Body of pancreas (tissue), 4 donors: Measurements from ENCODE around the gene SLC6A19. TPM values are rescaled to one million over a fixed set of nuclear protein-coding genes. Genes with fewer than 3 reads are reported as not detected.

Experiments
- ATAC-seq: fragments of 150-250 bp; one replicate; pipeline ENCODE4 v1.9.1; 2016
- DNase-seq, 4 donors: peaks; one replicate each; pipeline ENCODE4 v3.0.0-alpha.2; 2019
- H3K27ac ChIP-seq, 4 donors: fragments of 200-600 bp; sonication (generic); 1 replicate in 3 of 4; 2 replicates in 1 of 4; pipeline versions ENCODE4 v1.5.1 to v1.6.1; 2016 to 2019; ENCODE audit warnings: mild to moderate bottlenecking in 1 of 4, mixed read lengths in 1 of 4, moderate library complexity in 1 of 4
- H3K27me3 ChIP-seq, 2 donors: fragments of 200-600 bp; sonication (generic); one replicate each; pipeline ENCODE4 v1.6.0; 2016; ENCODE audit warnings: mild to moderate bottlenecking in 1 of 2
- H3K36me3 ChIP-seq, 2 donors: fragments of 200-600 bp; sonication (generic); replicated peaks in 1 of 2; 2 replicates each; pipeline ENCODE4 v1.5.1; 2016; ENCODE audit warnings: low read depth in 2 of 2; ENCODE audit not compliant: insufficient read depth in 1 of 2
- H3K4me1 ChIP-seq: fragments of 200-600 bp; sonication (generic); one replicate; pipeline ENCODE4 v1.6.0; 2016
- H3K4me3 ChIP-seq, 2 donors: fragments of 200-600 bp; sonication (generic); 1 replicate in 1 of 2; 2 replicates in 1 of 2; pipeline ENCODE4 v1.5.1; 2016 to 2019
- H3K9me3 ChIP-seq, 3 donors: fragments of 200-600 bp; sonication (generic); 1 replicate in 2 of 3; 2 replicates in 1 of 3; pipeline ENCODE4 v1.5.1; 2016
- CTCF ChIP-seq, 7 experiments: fragments of 450-650 bp in 4 of 7; fragments of 200-600 bp in 3 of 7; sonication (generic) in 3 of 7; IDR thresholded peaks; one replicate each; pipeline ENCODE4 v1.5.1; 2016 to 2019; ENCODE audit warnings: antibody characterized with exemption in 7 of 7
- POLR2A ChIP-seq, 3 donors: fragments of 450-650 bp; IDR thresholded peaks; one replicate each; pipeline ENCODE4 v1.6.1; 2016; ENCODE audit warnings: antibody characterized with exemption in 3 of 3, mild to moderate bottlenecking in 2 of 3
- whole genome bisulfite sequencing, 2 donors: methylation state at CpG; one replicate each; pipeline ENCODE4 v1.1.5; 2017; 5-methylcytosine and 5-hydroxymethylcytosine counted together
- intact Hi-C: fragments of 100-400 bp; cut with DNase I; formaldehyde crosslinking; loops from one replicate; pipeline ENCODE4 v1.15.1; 2023
- total RNA-seq, 2 donors: library from RNA; depleted of rRNA; stranded (reverse); fragments of >200 nt; gene quantifications; one replicate each; pipeline ENCODE4 v1.1.0, GENCODE V29; 2016

The SLC6A19 gene
- total RNA-seq, 2 donors from 2014 or later = 0.66 to 1.3 TPM

GRCh38 chr5:1216211-1216917 is 15.0 kb downstream of the SLC6A19 start:
- WGBS, 2 donors = 93 to 94% methylated on average over 24 to 36 of the region's 38 CpGs
- no peaks in the 10 kb centered on the region for H3K9me3 ChIP-seq
- no peak for ATAC-seq
- no peaks in the 10 kb centered on the region for H3K4me1 ChIP-seq
- no peak overlapping the region for H3K4me3 ChIP-seq
- intact Hi-C loops = no loop called here
- H3K27me3 ChIP-seq = no peaks in the 10 kb centered on the region
- TF ChIP-seq CTCF (IDR thresholded peaks at IDR 0.05) = no peak
- TF ChIP-seq POLR2A (IDR thresholded peaks at IDR 0.05) = no peak
- DNase-seq = no peak
- H3K36me3 ChIP-seq = no peaks in the 10 kb centered on the region
- no peak overlapping the region for H3K27ac ChIP-seq

- no peak overlapping the region for H3K27ac ChIP-seq
- no peaks in the 10 kb centered on the region for H3K36me3 ChIP-seq
- no peak overlapping the region for H3K4me3 ChIP-seq
- no peaks in the 10 kb centered on the region for H3K9me3 ChIP-seq
- intact Hi-C loops = no loop called here
- ATAC-seq (no peak), DNase-seq (no peak)
- 73 to 80% methylated on average over 6 to 18 of the region's 18 CpGs for WGBS, 2 donors
- H3K27me3 ChIP-seq = no peaks in the 10 kb centered on the region
- no peaks in the 10 kb centered on the region for H3K4me1 ChIP-seq
- TF ChIP-seq POLR2A (IDR thresholded peaks at IDR 0.05) = no peak
Measured at GRCh38 chr5:1216918-1217295, 15.5 kb downstream of the SLC6A19 start.

- no peak for ATAC-seq
- Histone ChIP-seq H3K9me3 (no peaks in the 10 kb centered on the region), H3K4me1 (no peaks in the 10 kb centered on the region), H3K27ac (no peak overlapping the region), H3K36me3 (no peaks in the 10 kb centered on the region), H3K4me3 (no peak overlapping the region), H3K27me3 (no peaks in the 10 kb centered on the region)
- WGBS, 2 donors = 48 to 51% methylated on average over 21 to 24 of the region's 24 CpGs
- intact Hi-C loops = no loop called here
- TF ChIP-seq CTCF (IDR thresholded peaks at IDR 0.05) = no peak
- TF ChIP-seq POLR2A (IDR thresholded peaks at IDR 0.05) = no peak
- no peak for DNase-seq
Measured at GRCh38 chr5:1217596-1218206, 16.3 kb downstream of the SLC6A19 start.

GRCh38 chr5:1218351-1219080 is 17.1 kb downstream of the SLC6A19 start:
- no peak for DNase-seq
- Histone ChIP-seq H3K27ac (no peak overlapping the region), H3K36me3 (no peaks in the 10 kb centered on the region), H3K4me3 (no peak overlapping the region), H3K4me1 (no peaks in the 10 kb centered on the region), H3K27me3 (no peaks in the 10 kb centered on the region), H3K9me3 (no peaks in the 10 kb centered on the region)
- ATAC-seq = no peak
- intact Hi-C loops = no loop called here
- WGBS, 2 donors = 81% methylated on average over 18 to 38 of the region's 38 CpGs
- TF ChIP-seq POLR2A (IDR thresholded peaks at IDR 0.05) (no peak), CTCF (IDR thresholded peaks at IDR 0.05) (no peak)

GRCh38 chr5:1219098-1219767 is 17.8 kb downstream of the SLC6A19 start:
- no peak for TF ChIP-seq POLR2A (IDR thresholded peaks at IDR 0.05)
- no peak for TF ChIP-seq CTCF (IDR thresholded peaks at IDR 0.05)
- 63 to 65% methylated on average over 11 to 38 of the region's 38 CpGs for WGBS, 2 donors
- ATAC-seq = no peak
- Histone ChIP-seq H3K27me3 (no peaks in the 10 kb centered on the region), H3K4me3 (no peak overlapping the region), H3K36me3 (no peaks in the 10 kb centered on the region), H3K9me3 (no peaks in the 10 kb centered on the region), H3K4me1 (no peaks in the 10 kb centered on the region), H3K27ac (no peak overlapping the region)
- intact Hi-C loops = no loop called here
- no peak for DNase-seq
